ENCODE results near the gene ADCY1. TPM values are rescaled to one million over a fixed set of nuclear protein-coding genes. Genes with fewer than 3 reads are reported as not detected.

The ADCY1 gene
- total RNA-seq, 2 experiments from 2014 or later = 0.03 TPM; not detected in 1

GRCh38 chr7:45689797-45690761 is 115.9 kb downstream of the ADCY1 start:
- Histone ChIP-seq H3K27ac (ENCODE audit: low read depth in 1 of 2, low read length in 2 of 2) (no peak overlapping the region), H3K4me1 (ENCODE audit: insufficient read depth, low read length) (no peaks in the 10 kb centered on the region), H3K36me3 (ENCODE audit: insufficient read depth, low read length) (no peaks in the 10 kb centered on the region), H3K27me3 (ENCODE audit: control insufficient read depth in 1 of 2, insufficient read depth in 2 of 2, low read length in 2 of 2) (no peaks in the 10 kb centered on the region), H3K9me3 (ENCODE audit: control insufficient read depth in 1 of 2, insufficient read depth in 1 of 2, low read length in 2 of 2) (no peaks in the 10 kb centered on the region), H3K4me3 (ENCODE audit: low read length) (no peak overlapping the region)
- DNase-seq (no peak), ATAC-seq (ENCODE audit: poor library complexity) (no peak)
- no peak overlapping the region for H3K4me3 Mint-ChIP-seq
- no peaks in the 10 kb centered on the region for H3K36me3 Mint-ChIP-seq (ENCODE audit: low read depth)
- POLR2A ChIA-PET = no interaction called here
- intact Hi-C loops (cut with DNase I, micrococcal nuclease) = no loop called here
- no peaks in the 10 kb centered on the region for H3K9me3 Mint-ChIP-seq
- CTCF ChIA-PET = no interaction called here
- H3K27ac Mint-ChIP-seq = no peak overlapping the region
- TF ChIP-seq CTCF (IDR thresholded peaks at IDR 0.05) = no peak
- no peaks in the 10 kb centered on the region for H3K4me1 Mint-ChIP-seq (ENCODE audit: low read depth)
- H3K27me3 Mint-ChIP-seq = peaks cover 10% of the 10 kb centered on the region

GRCh38 chr7:45690762-45691150 is 116.6 kb downstream of the ADCY1 start:
- Histone ChIP-seq H3K27me3 (ENCODE audit: control insufficient read depth in 1 of 2, insufficient read depth in 2 of 2, low read length in 2 of 2) (no peaks in the 10 kb centered on the region), H3K9me3 (ENCODE audit: control insufficient read depth in 1 of 2, insufficient read depth in 1 of 2, low read length in 2 of 2) (no peaks in the 10 kb centered on the region), H3K27ac (ENCODE audit: low read depth in 1 of 2, low read length in 2 of 2) (no peak overlapping the region), H3K4me3 (ENCODE audit: low read length) (no peak overlapping the region), H3K36me3 (ENCODE audit: insufficient read depth, low read length) (no peaks in the 10 kb centered on the region), H3K4me1 (ENCODE audit: insufficient read depth, low read length) (no peaks in the 10 kb centered on the region)
- TF ChIP-seq CTCF (IDR thresholded peaks at IDR 0.05) = no peak
- ChIA-PET CTCF (no interaction called here), POLR2A (no interaction called here)
- intact Hi-C loops (cut with DNase I, micrococcal nuclease) = no loop called here
- H3K4me3 Mint-ChIP-seq = no peak overlapping the region
- H3K27me3 Mint-ChIP-seq = peaks cover 8% of the 10 kb centered on the region
- H3K4me1 Mint-ChIP-seq (ENCODE audit: low read depth) = no peaks in the 10 kb centered on the region
- DNase-seq (no peak), ATAC-seq (ENCODE audit: poor library complexity) (no peak)
- H3K27ac Mint-ChIP-seq = no peak overlapping the region
- H3K36me3 Mint-ChIP-seq (ENCODE audit: low read depth) = no peaks in the 10 kb centered on the region
- no peaks in the 10 kb centered on the region for H3K9me3 Mint-ChIP-seq

GRCh38 chr7:45691155-45691656 is 117.0 kb downstream of the ADCY1 start:
- POLR2A ChIA-PET = no interaction called here
- ATAC-seq (ENCODE audit: poor library complexity) = no peak

More at GRCh38 chr7:45691155-45691656, 117.0 kb downstream of the ADCY1 start:
- no peak for DNase-seq
- no peak for TF ChIP-seq CTCF (IDR thresholded peaks at IDR 0.05)
- no peaks in the 10 kb centered on the region for H3K4me1 ChIP-seq (ENCODE audit: insufficient read depth, low read length)
- no peaks in the 10 kb centered on the region for H3K9me3 Mint-ChIP-seq
- H3K4me3 ChIP-seq (ENCODE audit: low read length) = no peak overlapping the region
- no peaks in the 10 kb centered on the region for H3K4me1 Mint-ChIP-seq (ENCODE audit: low read depth)
- no peak overlapping the region for H3K27ac ChIP-seq (ENCODE audit: low read depth in 1 of 2, low read length in 2 of 2)
- no peak overlapping the region for H3K4me3 Mint-ChIP-seq
- H3K9me3 ChIP-seq (ENCODE audit: control insufficient read depth in 1 of 2, insufficient read depth in 1 of 2, low read length in 2 of 2) = no peaks in the 10 kb centered on the region
- intact Hi-C loops (cut with DNase I, micrococcal nuclease) = no loop called here
- H3K27me3 Mint-ChIP-seq = peaks cover 4% of the 10 kb centered on the region
- no peaks in the 10 kb centered on the region for H3K36me3 ChIP-seq (ENCODE audit: insufficient read depth, low read length)
- no peak overlapping the region for H3K27ac Mint-ChIP-seq
- no peaks in the 10 kb centered on the region for H3K36me3 Mint-ChIP-seq (ENCODE audit: low read depth)
- no peaks in the 10 kb centered on the region for H3K27me3 ChIP-seq (ENCODE audit: control insufficient read depth in 1 of 2, insufficient read depth in 2 of 2, low read length in 2 of 2)
- CTCF ChIA-PET = no interaction called here

All from CD4-positive, alpha-beta T cell (primary cell).